ENCODE data around the gene MYH7B. TPM values are rescaled to one million over a fixed set of nuclear protein-coding genes. Genes with fewer than 3 reads are reported as not detected.

The MYH7B gene
- total RNA-seq, 1 donor from 2014 or later: 3.1 TPM

- DNase-seq: no peak
Observed at GRCh38 chr20:35004749-35005462, 49.2 kb downstream of the MYH7B start.

Small RNA genes within 50 kb of the gene (small RNA-seq; reads per million reads assigned to genes)
- 0.62 reads per million, percentile 69 among the genes with 10 or more reads in this experiment for gene MIR499A (ENCODE audit: low replicate concordance)

Other genes with a start within 250 kb of the MYH7B start
- 14.5 TPM for gene NCOA6, start 130.2 kb upstream of the MYH7B start, total RNA-seq
- gene GGT7, start 83.0 kb upstream of the MYH7B start, total RNA-seq: 7.0 TPM
- 218 TPM for gene ACSS2, start 79.3 kb upstream of the MYH7B start, total RNA-seq
- 26.5 TPM for gene GSS, start 62 bp upstream of the MYH7B start, total RNA-seq
- 44.6 TPM for gene TRPC4AP, start 136.9 kb downstream of the MYH7B start, total RNA-seq
- 11.9 TPM for gene EDEM2, start 191.5 kb downstream of the MYH7B start, total RNA-seq
- 26.7 TPM for gene PROCR, start 216.2 kb downstream of the MYH7B start, total RNA-seq